Activated T-helper 1 cell treated with anti-CD3 and anti-CD28 coated beads, Interleukin-12 subunit alpha, Interleukin-12 subunit beta, Interleukin-2, Interleukin-4 antibody, amounts not matched to agents 30 ng/mL and 10 ng/mL and 1 ng/mL, durations not matched to agents 14 hours and 24 hours and 36 hours (primary cell): Measurements from ENCODE around the gene MPV17L2. TPM values are rescaled to one million over a fixed set of nuclear protein-coding genes. Genes with fewer than 3 reads are reported as not detected.
A peak's percentile ranks its signal among the peaks of the same experiment; 100 is the strongest.

Source experiments
- DNase-seq: peaks from one replicate; pipeline ENCODE4 v3.0.0; 2021; ENCODE audit warnings: low spot score
- H3K27ac Mint-ChIP-seq: one replicate; pipeline ENCODE4 v1.8.0; 2021; ENCODE audit warnings: mild to moderate bottlenecking, mixed read lengths
- H3K27me3 Mint-ChIP-seq: one replicate; pipeline ENCODE4 v1.8.0; 2022; ENCODE audit warnings: mild to moderate bottlenecking, moderate library complexity, mixed read lengths; ENCODE audit not compliant: insufficient read depth
- H3K36me3 Mint-ChIP-seq: one replicate; pipeline ENCODE4 v1.8.0; 2021; ENCODE audit warnings: low read depth, mixed read lengths
- H3K4me1 Mint-ChIP-seq: one replicate; pipeline ENCODE4 v1.8.0; 2021; ENCODE audit warnings: low read depth, mixed read lengths
- H3K4me3 Mint-ChIP-seq: one replicate; pipeline ENCODE4 v1.8.0; 2021; ENCODE audit warnings: mild to moderate bottlenecking, moderate library complexity, mixed read lengths
- H3K9me3 Mint-ChIP-seq: one replicate; pipeline ENCODE4 v1.8.0; 2021; ENCODE audit warnings: mixed read lengths
- intact Hi-C: fragments of 100-400 bp; cut with micrococcal nuclease; formaldehyde crosslinking; loops from one replicate; pipeline ENCODE4 v1.15.1; 2024
- total RNA-seq: library from RNA; stranded (reverse); gene quantifications from 2 replicates; pipeline ENCODE4 v1.2.3, GENCODE V29; 2022

Gene MPV17L2
- total RNA-seq, 1 donor from 2014 or later = 23.3 TPM

- Mint-ChIP-seq H3K4me3 (no peak overlapping the region), H3K27me3 (peaks cover 3% of the 10 kb centered on the region), H3K36me3 (peaks cover 30% of the 10 kb centered on the region), H3K4me1 (peaks cover 27% of the 10 kb centered on the region), H3K27ac (no peak overlapping the region), H3K9me3 (no peaks in the 10 kb centered on the region)
- no peak for DNase-seq
- intact Hi-C loops = no loop called here
Measured at GRCh38 chr19:18176367-18177310, 16.4 kb upstream of the MPV17L2 start.

GRCh38 chr19:18179957-18180356 lies 13.1 kb upstream of the MPV17L2 start:
- Mint-ChIP-seq H3K27ac (no peak overlapping the region), H3K4me3 (no peak overlapping the region), H3K27me3 (no peaks in the 10 kb centered on the region), H3K36me3 (peaks cover 28% of the 10 kb centered on the region), H3K4me1 (peaks cover 9% of the 10 kb centered on the region), H3K9me3 (no peaks in the 10 kb centered on the region)
- intact Hi-C loops = no loop called here
- no peak for DNase-seq

GRCh38 chr19:18183529-18183928 lies 9.5 kb upstream of the MPV17L2 start:
- Mint-ChIP-seq H3K27ac (no peak overlapping the region), H3K9me3 (no peaks in the 10 kb centered on the region), H3K4me1 (no peaks in the 10 kb centered on the region), H3K4me3 (no peak overlapping the region), H3K36me3 (peaks cover 3% of the 10 kb centered on the region), H3K27me3 (no peaks in the 10 kb centered on the region)
- intact Hi-C loops = no loop called here
- DNase-seq = no peak

DNA sequence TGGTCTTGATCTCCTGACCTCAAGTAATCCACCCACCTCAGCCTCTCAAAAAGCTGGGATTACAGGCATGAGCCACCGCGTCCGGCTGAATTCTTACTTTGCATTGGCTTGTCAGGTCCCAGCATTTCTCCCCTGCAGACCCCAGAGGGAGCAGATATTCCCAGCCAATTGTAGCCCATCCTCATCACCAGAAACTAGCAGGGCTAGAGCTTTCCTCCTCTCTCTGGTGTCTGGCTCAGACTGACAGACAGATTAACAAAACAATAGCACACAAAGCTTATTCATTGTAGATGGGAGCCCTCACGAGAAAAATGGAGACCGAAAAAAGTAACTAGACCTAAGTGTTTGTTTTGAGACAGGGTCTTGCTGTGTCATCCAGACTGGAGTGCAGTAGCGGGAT lies 7.5 kb upstream of the MPV17L2 start:
- H3K27me3 Mint-ChIP-seq = no peaks in the 10 kb centered on the region
- no peaks in the 10 kb centered on the region for H3K4me1 Mint-ChIP-seq
- H3K9me3 Mint-ChIP-seq = no peaks in the 10 kb centered on the region
- no peak overlapping the region for H3K4me3 Mint-ChIP-seq
- intact Hi-C loops = no loop called here
- no peaks in the 10 kb centered on the region for H3K36me3 Mint-ChIP-seq
- DNase-seq = no peak
- H3K27ac Mint-ChIP-seq = no peak overlapping the region

DNA sequence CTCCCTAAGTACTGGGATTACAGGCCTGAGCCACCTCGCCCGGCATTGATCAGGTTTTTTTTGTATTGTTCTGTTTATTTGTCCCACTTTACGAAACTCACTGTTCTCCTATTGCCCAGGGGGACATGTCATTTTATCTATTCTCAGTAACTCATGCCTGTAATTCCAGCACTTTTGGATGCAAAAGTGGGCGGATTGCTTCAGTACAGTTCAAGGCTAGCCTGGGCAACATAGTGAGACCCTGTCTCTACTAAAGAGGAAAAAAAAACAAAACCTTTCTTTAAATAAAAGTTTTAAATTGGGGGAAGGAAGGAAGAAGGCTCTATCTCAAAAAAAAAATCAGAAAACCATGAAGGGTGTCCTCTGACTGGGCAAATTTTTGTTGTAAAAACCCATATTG lies 2.7 kb upstream of the MPV17L2 start:
- no peaks in the 10 kb centered on the region for H3K9me3 Mint-ChIP-seq
- no peaks in the 10 kb centered on the region for H3K36me3 Mint-ChIP-seq
- intact Hi-C loops = loop anchor here (5.0 kb wide), 3 partner anchors 42 to 352 kb away; partner anchors contain the start of genes FKBP8 and SSBP4
- DNase-seq = no peak
- H3K27ac Mint-ChIP-seq = no peak overlapping the region
- no peak overlapping the region for H3K4me3 Mint-ChIP-seq
- H3K4me1 Mint-ChIP-seq = peaks cover 20% of the 10 kb centered on the region
- H3K27me3 Mint-ChIP-seq = no peaks in the 10 kb centered on the region

DNA sequence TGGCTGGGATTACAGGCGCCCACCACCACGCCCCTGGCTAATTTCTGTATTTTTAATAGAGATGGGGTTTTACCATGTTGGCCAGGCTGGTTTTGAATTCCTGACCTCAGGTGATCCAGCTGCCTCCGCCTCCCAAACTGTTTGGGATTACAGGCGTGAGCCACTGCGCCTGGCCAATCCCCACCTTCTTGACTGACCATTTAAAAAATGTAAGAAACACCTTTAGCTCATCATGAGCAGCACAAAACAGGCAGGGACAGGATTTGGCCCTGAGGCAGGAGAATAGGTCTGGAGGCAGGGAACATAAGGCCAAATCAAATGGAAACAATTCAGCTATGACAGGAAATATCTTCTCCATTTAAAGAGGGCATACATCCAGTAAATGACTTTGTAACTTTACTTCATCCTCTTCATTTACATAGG lies 1.4 kb upstream of the MPV17L2 start:
- Mint-ChIP-seq H3K27me3 (no peaks in the 10 kb centered on the region), H3K4me3 (peak overlapping the region; percentile 83), H3K4me1 (peaks cover 20% of the 10 kb centered on the region), H3K27ac (peak overlapping the region; percentile 90), H3K9me3 (no peaks in the 10 kb centered on the region), H3K36me3 (no peaks in the 10 kb centered on the region)
- no peak for DNase-seq
- intact Hi-C loops = loop anchor here (1.0 to 5.0 kb wide), 9 partner anchors 18 to 351 kb away; partner anchors contain the start of genes FKBP8, IFI30, JUND and LSM4

DNA sequence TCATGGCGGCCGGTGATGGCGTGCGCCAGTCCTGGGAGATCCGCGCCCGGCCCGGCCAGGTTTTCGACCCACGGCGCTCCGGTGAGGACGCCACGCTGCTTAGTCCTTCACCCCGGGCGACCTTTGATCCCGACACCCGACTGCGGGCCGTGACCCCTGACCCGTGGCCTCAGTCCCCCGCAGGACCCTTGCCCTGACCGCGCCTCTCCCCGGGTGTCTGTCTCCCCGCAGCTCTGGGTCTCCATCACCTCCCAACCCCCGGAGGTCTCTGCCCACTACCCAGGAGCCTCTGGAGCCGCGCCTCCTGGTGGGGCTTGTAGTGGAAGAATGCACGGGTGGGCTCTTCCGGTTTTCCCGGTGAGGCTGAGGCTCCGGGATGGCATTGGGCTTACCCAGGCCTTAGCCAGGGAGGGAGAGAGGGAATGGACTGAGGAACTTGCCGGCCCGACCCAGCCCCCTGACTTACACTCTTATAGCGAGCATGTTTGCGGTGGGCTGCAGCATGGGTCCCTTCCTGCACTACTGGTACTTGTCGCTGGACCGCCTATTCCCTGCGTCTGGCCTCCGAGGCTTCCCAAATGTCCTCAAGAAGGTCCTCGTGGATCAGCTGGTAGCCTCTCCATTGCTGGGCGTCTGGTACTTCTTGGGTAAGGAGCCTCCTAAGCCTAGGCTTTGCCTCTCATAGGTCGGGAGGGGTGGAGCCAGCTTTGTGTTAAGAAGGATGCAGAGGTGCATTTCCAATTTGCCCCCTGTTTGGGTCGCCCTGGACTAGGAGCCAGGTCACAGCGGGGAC lies 566 bp downstream of the MPV17L2 start:
- DNase-seq = no peak
- Mint-ChIP-seq H3K4me3 (peak overlapping the region; percentile 83), H3K27ac (peak overlapping the region; percentile 90), H3K9me3 (no peaks in the 10 kb centered on the region), H3K36me3 (peaks cover 7% of the 10 kb centered on the region), H3K4me1 (peaks cover 20% of the 10 kb centered on the region), H3K27me3 (no peaks in the 10 kb centered on the region)
- intact Hi-C loops = loop anchor here (1.0 to 5.0 kb wide), 8 partner anchors 11 to 443 kb away; partner anchors contain the start of genes ELL, FKBP8, JUND and RAB3A

GRCh38 chr19:18194181-18194530 lies 1.1 kb downstream of the MPV17L2 start:
- Mint-ChIP-seq H3K4me3 (peak overlapping the region; percentile 83), H3K27ac (no peak overlapping the region), H3K4me1 (peaks cover 20% of the 10 kb centered on the region), H3K36me3 (peaks cover 8% of the 10 kb centered on the region), H3K9me3 (no peaks in the 10 kb centered on the region), H3K27me3 (no peaks in the 10 kb centered on the region)
- DNase-seq = no peak
- intact Hi-C loops = loop anchor here (1.0 to 5.0 kb wide), 4 partner anchors 38 to 442 kb away; partner anchors contain the start of genes FKBP8 and SSBP4

DNA sequence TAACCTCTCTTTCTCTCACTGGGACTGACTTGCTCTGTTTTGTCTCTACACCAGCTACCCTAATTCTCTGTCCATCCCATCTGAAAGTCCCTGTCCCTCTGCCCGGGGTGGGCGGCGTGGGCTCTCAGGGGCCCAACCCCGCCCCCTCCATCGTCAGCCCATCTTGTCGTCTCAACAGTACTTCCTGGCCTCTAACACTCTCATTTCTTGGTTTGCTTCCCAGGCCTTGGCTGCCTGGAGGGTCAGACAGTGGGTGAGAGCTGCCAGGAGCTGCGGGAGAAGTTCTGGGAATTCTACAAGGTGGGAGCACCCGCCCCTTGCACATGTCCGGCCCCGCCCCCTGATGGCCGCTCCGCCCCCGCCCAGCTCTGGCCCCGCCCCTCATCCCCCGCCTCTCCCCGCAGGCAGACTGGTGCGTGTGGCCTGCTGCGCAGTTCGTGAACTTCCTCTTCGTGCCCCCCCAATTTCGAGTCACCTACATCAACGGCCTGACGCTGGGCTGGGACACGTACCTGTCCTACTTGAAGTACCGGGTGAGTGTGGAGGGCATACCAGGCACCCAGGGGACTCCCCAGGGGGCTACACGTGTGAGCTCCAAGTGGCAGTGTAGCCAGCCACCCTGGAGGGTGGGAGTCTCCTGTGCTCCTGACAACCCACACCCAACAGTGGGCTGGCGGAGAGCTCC lies 1.7 kb downstream of the MPV17L2 start:
- no peaks in the 10 kb centered on the region for H3K27me3 Mint-ChIP-seq
- peaks cover 20% of the 10 kb centered on the region for H3K4me1 Mint-ChIP-seq
- DNase-seq = no peak
- H3K9me3 Mint-ChIP-seq = no peaks in the 10 kb centered on the region
- H3K27ac Mint-ChIP-seq = peak overlapping the region; percentile 44
- intact Hi-C loops = loop anchor here (1.0 to 5.0 kb wide), 4 partner anchors 38 to 442 kb away; partner anchors contain the start of genes FKBP8 and SSBP4
- H3K36me3 Mint-ChIP-seq = peaks cover 9% of the 10 kb centered on the region
- peak overlapping the region; percentile 83 for H3K4me3 Mint-ChIP-seq

GRCh38 chr19:18196511-18196845 lies 3.5 kb downstream of the MPV17L2 start:
- Mint-ChIP-seq H3K9me3 (no peaks in the 10 kb centered on the region), H3K27ac (no peak overlapping the region), H3K4me1 (peaks cover 20% of the 10 kb centered on the region), H3K27me3 (no peaks in the 10 kb centered on the region), H3K36me3 (peaks cover 11% of the 10 kb centered on the region), H3K4me3 (no peak overlapping the region)
- no peak for DNase-seq
- intact Hi-C loops = no loop called here

GRCh38 chr19:18197306-18197705 lies 4.3 kb downstream of the MPV17L2 start:
- no peaks in the 10 kb centered on the region for H3K27me3 Mint-ChIP-seq
- H3K9me3 Mint-ChIP-seq = no peaks in the 10 kb centered on the region
- H3K4me3 Mint-ChIP-seq = no peak overlapping the region
- H3K27ac Mint-ChIP-seq = no peak overlapping the region
- no peak for DNase-seq
- intact Hi-C loops = no loop called here
- H3K36me3 Mint-ChIP-seq = peaks cover 12% of the 10 kb centered on the region
- H3K4me1 Mint-ChIP-seq = peaks cover 15% of the 10 kb centered on the region

GRCh38 chr19:18197941-18198340 lies 4.9 kb downstream of the MPV17L2 start:
- no peak for DNase-seq
- H3K27ac Mint-ChIP-seq = no peak overlapping the region
- no peak overlapping the region for H3K4me3 Mint-ChIP-seq
- H3K4me1 Mint-ChIP-seq = peaks cover 17% of the 10 kb centered on the region
- intact Hi-C loops = no loop called here
- H3K27me3 Mint-ChIP-seq = no peaks in the 10 kb centered on the region
- H3K36me3 Mint-ChIP-seq = peaks cover 12% of the 10 kb centered on the region
- H3K9me3 Mint-ChIP-seq = no peaks in the 10 kb centered on the region
